HG03354 (cell line): ENCODE data around the gene GCH1.

Experiments
- ATAC-seq: cut with Tn5 transposase; IDR thresholded peaks from one replicate; pipeline ENCODE4 v1.9.1; 2021; ENCODE audit warnings: mild to moderate bottlenecking; ENCODE audit not compliant: unreplicated experiment, poor library complexity, severe bottlenecking

The GCH1 gene

DNA sequence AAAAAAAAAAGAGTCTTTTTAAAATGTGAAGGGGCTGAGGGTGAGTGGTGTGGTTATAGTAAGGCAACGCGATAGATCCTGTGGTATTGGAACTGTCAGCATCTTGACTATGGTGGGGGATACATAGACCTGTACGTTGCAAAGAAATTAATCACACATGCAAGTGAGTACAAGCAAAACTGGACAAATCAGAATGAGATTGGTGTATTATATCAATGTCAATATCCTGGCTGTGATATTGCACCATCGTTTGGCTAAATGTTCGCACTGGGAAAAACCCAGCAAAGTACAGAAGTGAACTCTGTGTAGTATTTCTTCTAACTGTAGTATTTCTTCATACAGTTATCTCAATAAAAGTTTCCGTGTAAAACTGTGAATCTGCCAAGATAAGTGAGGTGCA lies 67.9 kb downstream of the GCH1 start:
- no peak for ATAC-seq

GRCh38 chr14:54834081-54834480 lies 68.5 kb downstream of the GCH1 start:
- ATAC-seq, result no peak

DNA sequence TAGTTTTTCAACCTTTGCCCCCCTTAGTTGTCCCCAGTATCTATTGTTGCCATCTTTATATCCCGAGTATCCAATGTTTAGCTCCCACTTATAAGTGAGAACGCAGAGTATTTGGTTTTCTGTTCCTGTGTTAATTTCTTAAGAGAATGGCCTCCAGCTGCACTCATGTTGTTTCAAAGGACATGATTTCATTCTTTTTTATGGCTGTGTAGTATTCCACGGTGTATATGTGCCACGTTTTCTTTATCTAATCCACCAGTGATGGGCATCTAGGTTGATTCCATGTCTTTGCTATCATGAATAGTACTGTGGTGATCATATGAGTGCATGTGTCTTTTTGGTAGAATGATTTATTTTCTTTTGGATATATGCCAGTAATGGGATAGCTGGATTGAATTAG lies 72.0 kb downstream of the GCH1 start:
- ATAC-seq, result no peak

GRCh38 chr14:54829486-54830224 lies 73.0 kb downstream of the GCH1 start:
- no peak for ATAC-seq

DNA sequence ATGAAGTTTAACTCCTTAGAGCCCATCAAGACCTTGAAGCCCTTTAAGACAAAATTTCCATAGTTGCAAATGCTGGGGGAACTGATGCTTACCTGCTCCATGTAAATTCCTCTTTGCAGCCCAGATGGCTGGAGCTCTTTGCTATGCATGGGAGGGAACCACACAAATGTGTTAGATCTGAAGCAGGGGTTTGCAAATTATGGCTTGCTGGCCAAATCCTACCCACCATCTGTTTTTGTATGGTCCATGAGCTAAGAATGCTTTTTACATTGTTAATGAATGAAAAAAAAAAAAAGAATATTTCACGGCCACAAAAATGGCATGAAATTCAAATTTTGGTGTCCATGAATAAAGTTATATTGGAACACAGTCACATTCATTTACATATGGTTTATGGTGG lies 74.6 kb downstream of the GCH1 start:
- no peak for ATAC-seq

- ATAC-seq, result no peak
Measured at GRCh38 chr14:54823757-54824549, 78.7 kb downstream of the GCH1 start.

- ATAC-seq, result no peak
Measured at GRCh38 chr14:54822685-54823084, 79.9 kb downstream of the GCH1 start.

GRCh38 chr14:54818201-54819133 lies 84.2 kb downstream of the GCH1 start:
- ATAC-seq, result no peak

DNA sequence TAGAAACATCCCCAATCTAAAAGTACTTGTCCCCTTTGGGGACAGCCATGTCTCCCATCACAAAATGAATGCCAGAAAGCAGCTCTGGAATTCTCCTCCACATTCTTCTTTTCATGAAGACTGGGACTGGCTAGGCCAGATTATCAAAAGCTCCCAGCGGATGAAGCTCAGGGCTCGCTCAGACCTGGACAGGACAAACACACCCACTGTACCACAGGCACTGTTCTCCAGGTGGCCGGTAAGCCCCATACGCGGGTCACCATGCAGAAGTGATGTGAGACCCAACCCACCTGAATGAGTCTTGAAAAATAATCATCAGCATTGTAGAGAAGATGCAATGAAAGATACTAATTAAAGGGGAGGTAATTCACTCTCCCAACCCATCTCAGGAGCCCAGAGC lies 85.1 kb downstream of the GCH1 start:
- ATAC-seq, result no peak

- no peak for ATAC-seq
Measured at GRCh38 chr14:54816450-54816849, 86.2 kb downstream of the GCH1 start.

GRCh38 chr14:54815515-54815914 lies 87.1 kb downstream of the GCH1 start:
- ATAC-seq, result no peak

DNA sequence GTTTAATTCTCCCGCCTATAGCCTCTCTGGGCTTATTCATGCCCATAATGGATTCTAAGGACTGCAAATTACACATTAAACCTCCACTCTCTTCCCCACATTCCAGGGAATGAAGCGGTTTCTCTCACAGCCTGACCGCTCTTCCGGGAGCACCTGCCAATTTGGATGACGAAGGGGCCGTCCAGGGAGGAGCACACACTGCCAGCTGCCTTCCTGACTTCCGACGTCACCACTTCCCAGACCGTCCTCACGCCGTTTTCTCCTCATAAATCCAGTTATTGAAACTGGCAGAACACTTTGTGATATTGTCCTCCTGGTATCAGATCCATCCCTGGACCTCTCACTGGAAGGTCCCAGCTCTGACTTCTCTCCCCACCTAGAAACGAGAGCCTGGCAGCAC lies 87.6 kb downstream of the GCH1 start:
- no peak for ATAC-seq

GRCh38 chr14:54814076-54814475 lies 88.5 kb downstream of the GCH1 start:
- no peak for ATAC-seq

GRCh38 chr14:54813081-54813480 lies 89.5 kb downstream of the GCH1 start:
- ATAC-seq, result no peak

- no peak for ATAC-seq
Measured at GRCh38 chr14:54812617-54813016, 90.0 kb downstream of the GCH1 start.

- ATAC-seq, result no peak
Measured at GRCh38 chr14:54809767-54810166, 92.9 kb downstream of the GCH1 start.

- no peak for ATAC-seq
Measured at GRCh38 chr14:54808326-54809161, 94.1 kb downstream of the GCH1 start.

DNA sequence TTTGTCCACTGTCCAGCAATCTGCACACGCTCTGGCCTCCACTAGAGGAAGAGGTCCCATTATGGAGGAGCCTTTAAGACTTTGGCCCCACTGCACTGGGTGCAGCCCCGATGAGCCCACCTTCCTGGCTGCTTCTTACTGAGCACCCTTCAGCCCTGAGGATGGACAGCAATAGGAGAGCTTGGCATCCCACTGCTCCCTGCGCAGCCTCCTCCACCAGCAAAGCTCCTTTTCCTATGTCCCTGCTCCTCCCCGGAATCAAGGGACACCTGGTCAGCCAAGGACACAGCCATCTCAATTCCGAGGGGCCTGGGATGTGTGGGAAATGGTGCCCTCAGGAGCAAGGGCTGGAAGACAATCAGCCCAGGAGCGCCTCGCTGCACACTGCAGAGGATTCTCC lies 94.7 kb downstream of the GCH1 start:
- no peak for ATAC-seq

GRCh38 chr14:54807428-54807827 lies 95.2 kb downstream of the GCH1 start:
- no peak for ATAC-seq
